Mammary epithelial cell (primary cell): ENCODE data around the gene SH3TC2.

ENCODE experiments used
- EZH2 ChIP-seq: IDR thresholded peaks from 2 replicates; pipeline ENCODE4 v1.6.1; 2012; ENCODE audit warnings: low read length, inconsistent platforms, borderline replicate concordance
- TF ChIP-seq, protein P1 (sequence below), 2 donors: IDR thresholded peaks in 1 of 2; conservative IDR thresholded peaks in 1 of 2; 2 replicates each; pipeline ENCODE4 v1.5.1; 2011 to 2012; ENCODE audit warnings: inconsistent platforms in 2 of 2, low read length in 2 of 2, mild to moderate bottlenecking in 2 of 2, control low read depth in 1 of 2, low read depth in 1 of 2; ENCODE audit not compliant: insufficient read depth in 1 of 2; ENCODE audit errors: extremely low read depth in 1 of 2

- TF ChIP-seq, protein P1, sequence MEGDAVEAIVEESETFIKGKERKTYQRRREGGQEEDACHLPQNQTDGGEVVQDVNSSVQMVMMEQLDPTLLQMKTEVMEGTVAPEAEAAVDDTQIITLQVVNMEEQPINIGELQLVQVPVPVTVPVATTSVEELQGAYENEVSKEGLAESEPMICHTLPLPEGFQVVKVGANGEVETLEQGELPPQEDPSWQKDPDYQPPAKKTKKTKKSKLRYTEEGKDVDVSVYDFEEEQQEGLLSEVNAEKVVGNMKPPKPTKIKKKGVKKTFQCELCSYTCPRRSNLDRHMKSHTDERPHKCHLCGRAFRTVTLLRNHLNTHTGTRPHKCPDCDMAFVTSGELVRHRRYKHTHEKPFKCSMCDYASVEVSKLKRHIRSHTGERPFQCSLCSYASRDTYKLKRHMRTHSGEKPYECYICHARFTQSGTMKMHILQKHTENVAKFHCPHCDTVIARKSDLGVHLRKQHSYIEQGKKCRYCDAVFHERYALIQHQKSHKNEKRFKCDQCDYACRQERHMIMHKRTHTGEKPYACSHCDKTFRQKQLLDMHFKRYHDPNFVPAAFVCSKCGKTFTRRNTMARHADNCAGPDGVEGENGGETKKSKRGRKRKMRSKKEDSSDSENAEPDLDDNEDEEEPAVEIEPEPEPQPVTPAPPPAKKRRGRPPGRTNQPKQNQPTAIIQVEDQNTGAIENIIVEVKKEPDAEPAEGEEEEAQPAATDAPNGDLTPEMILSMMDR (conservative IDR thresholded peaks at IDR 0.05 in 1 of 2, IDR thresholded peaks at IDR 0.05 in 1 of 2; ENCODE audit: extremely low read depth in 1 of 2, insufficient read depth in 1 of 2, low read depth in 1 of 2, low read length in 2 of 2) = no peak
- no peak for TF ChIP-seq EZH2
Observed at GRCh38 chr5:149036970-149037369, 25.9 kb downstream of the SH3TC2 start.
